ENCODE results near the gene DPH1.

DPH1 gene

GRCh38 chr17:2075336-2076086, 45.6 kb downstream of the DPH1 start:
- H3K4me3 ChIP-seq (ENCODE audit: low read depth, low read length), result no peak overlapping the region
- no peak for TF ChIP-seq MAX (IDR thresholded peaks at IDR 0.05; ENCODE audit: low read depth, low read length)
- peak; percentile 45 for DNase-seq (ENCODE audit: low read depth)

GRCh38 chr17:2076087-2076984, 46.4 kb downstream of the DPH1 start:
- DNase-seq (ENCODE audit: low read depth), result no peak
- H3K4me3 ChIP-seq (ENCODE audit: low read depth, low read length), result no peak overlapping the region
- no peak for TF ChIP-seq CTCF (IDR thresholded peaks at IDR 0.05; ENCODE audit: low read depth, low read length)
- TF ChIP-seq MAX (IDR thresholded peaks at IDR 0.05; ENCODE audit: low read depth, low read length), result no peak
- no peak for TF ChIP-seq MYC (IDR thresholded peaks at IDR 0.05; ENCODE audit: low read depth, low read length)
- TF ChIP-seq POLR2A (IDR thresholded peaks at IDR 0.05; ENCODE audit: extremely low read depth, insufficient read length), result no peak

GRCh38 chr17:2077040-2077439, 47.1 kb downstream of the DPH1 start:
- no peak for TF ChIP-seq CTCF (IDR thresholded peaks at IDR 0.05; ENCODE audit: low read depth, low read length)
- no peak for TF ChIP-seq POLR2A (IDR thresholded peaks at IDR 0.05; ENCODE audit: extremely low read depth, insufficient read length)
- TF ChIP-seq MAX (IDR thresholded peaks at IDR 0.05; ENCODE audit: low read depth, low read length), result no peak
- no peak for TF ChIP-seq MYC (IDR thresholded peaks at IDR 0.05; ENCODE audit: low read depth, low read length)
- no peak overlapping the region for H3K4me3 ChIP-seq (ENCODE audit: low read depth, low read length)
- DNase-seq (ENCODE audit: low read depth), result no peak

GRCh38 chr17:2081564-2081963, 51.6 kb downstream of the DPH1 start:
- DNase-seq (ENCODE audit: low read depth), result no peak
- TF ChIP-seq MYC (IDR thresholded peaks at IDR 0.05; ENCODE audit: low read depth, low read length) (no peak), POLR2A (IDR thresholded peaks at IDR 0.05; ENCODE audit: extremely low read depth, insufficient read length) (no peak), MAX (IDR thresholded peaks at IDR 0.05; ENCODE audit: low read depth, low read length) (no peak), CTCF (IDR thresholded peaks at IDR 0.05; ENCODE audit: low read depth, low read length) (no peak)
- no peak overlapping the region for H3K4me3 ChIP-seq (ENCODE audit: low read depth, low read length)

- DNase-seq (ENCODE audit: low read depth), result no peak
- TF ChIP-seq MAX (IDR thresholded peaks at IDR 0.05; ENCODE audit: low read depth, low read length), result no peak
- TF ChIP-seq POLR2A (IDR thresholded peaks at IDR 0.05; ENCODE audit: extremely low read depth, insufficient read length), result no peak
- TF ChIP-seq CTCF (IDR thresholded peaks at IDR 0.05; ENCODE audit: low read depth, low read length), result no peak
- no peak for TF ChIP-seq MYC (IDR thresholded peaks at IDR 0.05; ENCODE audit: low read depth, low read length)
- no peak overlapping the region for H3K4me3 ChIP-seq (ENCODE audit: low read depth, low read length)
These were observed 52.2 kb downstream of the DPH1 start for GRCh38 chr17:2082003-2082781.
